K562 (cell line): ENCODE data around the gene CYP2B6. TPM values are rescaled to one million over a fixed set of nuclear protein-coding genes. Genes with fewer than 3 reads are reported as not detected.
A peak's percentile ranks its signal among the peaks of the same experiment; 100 is the strongest.

ENCODE experiments used
- CREM ChIP-seq: IDR thresholded peaks from 2 replicates; pipeline ENCODE4 v1.6.1; 2014; ENCODE audit warnings: antibody characterized with exemption, low read depth
- HDGF ChIP-seq: fragments of 450-650 bp; IDR thresholded peaks from 2 replicates; pipeline ENCODE4 v1.6.1; 2016
- MAZ ChIP-seq, 2 experiments: fragments of 450-650 bp in 1 of 2; sonication (generic) in 1 of 2; formaldehyde crosslinking; IDR thresholded peaks in 1 of 2; conservative IDR thresholded peaks in 1 of 2; 2 replicates each; pipeline versions ENCODE4 v1.4.0 to v1.5.0; 2020; ENCODE audit warnings: mild to moderate bottlenecking in 1 of 2, missing genetic modification reagents in 1 of 2
- MEF2A ChIP-seq: IDR thresholded peaks from 2 replicates; pipeline ENCODE4 v1.6.1; 2011; ENCODE audit warnings: low read depth, mild to moderate bottlenecking, low read length, moderate library complexity; ENCODE audit not compliant: control insufficient read depth
- NR3C1 ChIP-seq: sonication (generic); formaldehyde crosslinking; IDR thresholded peaks from 2 replicates; pipeline ENCODE4 v1.8.1; 2022; ENCODE audit warnings: missing genetic modification reagents
- REST ChIP-seq, 2 experiments: fragments of 450-650 bp; formaldehyde crosslinking in 1 of 2; IDR thresholded peaks; 2 replicates each; pipeline versions ENCODE4 v1.4.0 to v1.6.1; 2014 to 2020; ENCODE audit warnings: mild to moderate bottlenecking in 2 of 2, borderline replicate concordance in 1 of 2, low read depth in 1 of 2
- SMC3 ChIP-seq: conservative IDR thresholded peaks from 2 replicates; pipeline ENCODE4 v1.6.1; 2011; ENCODE audit warnings: low read depth, low read length, improper control_type of control experiment; ENCODE audit not compliant: insufficient read depth
- SRSF1 ChIP-seq: fragments of 200-400 bp; formaldehyde crosslinking; IDR thresholded peaks from 2 replicates; pipeline ENCODE4 v1.6.1; 2017; ENCODE audit warnings: mild to moderate bottlenecking, low read depth, low read length, moderate library complexity
- ZEB2 ChIP-seq: fragments of 450-650 bp; IDR thresholded peaks from 2 replicates; pipeline ENCODE4 v1.6.1; 2016
- ZNF449 ChIP-seq: fragments of 250-450 bp; sonication (Bioruptor Pico); IDR thresholded peaks from 2 replicates; pipeline ENCODE4 v1.8.0; 2022; ENCODE audit warnings: moderate library complexity, mild to moderate bottlenecking, inconsistent platforms
- polyA plus RNA-seq, 8 experiments: library from polyadenylated mRNA; depleted of rRNA in 4 of 8; stranded (reverse) in 5 of 8; unstranded in 3 of 8; fragments of >200 nt; fragmentation: Nextera tagmentation in 2 of 8; fragmentation: Illumina TruSeq in 1 of 8; extraction: Ambion mirVana in 2 of 8; extraction: Trizol in 1 of 8; gene quantifications; 2 replicates each; pipeline versions ENCODE4 v1.2.1 to v1.2.3, GENCODE V29; 2011 to 2014; ENCODE audit warnings: inconsistent platforms in 1 of 8, missing spikeins in 1 of 8
- total RNA-seq, 7 experiments: library from RNA; depleted of rRNA in 6 of 7; stranded (reverse); fragments of >200 nt in 6 of 7; fragmentation: Illumina TruSeq in 2 of 7; extraction: Trizol in 2 of 7; gene quantifications; 2 replicates each; pipeline versions ENCODE4 v1.2.1 to v1.2.3, GENCODE V29; 2011 to 2021; ENCODE audit warnings: low replicate concordance in 1 of 7
- TF ChIP-seq, protein P1 (sequence below): fragments of 250-450 bp; sonication (Bioruptor Pico); IDR thresholded peaks from 2 replicates; pipeline ENCODE4 v1.8.0; 2021; ENCODE audit warnings: moderate library complexity, mild to moderate bottlenecking, inconsistent platforms
- TF ChIP-seq, protein P2 (sequence below): fragments of 200-800 bp; sonication (Bioruptor generic); IDR thresholded peaks from 2 replicates; pipeline ENCODE4 v1.6.1; 2017; ENCODE audit warnings: missing genetic modification characterization, missing compliant biosample characterization
- TF ChIP-seq, protein P3 (sequence below): fragments of 250-450 bp; sonication (Bioruptor Pico); IDR thresholded peaks from 2 replicates; pipeline ENCODE4 v1.8.0; 2022; ENCODE audit warnings: moderate library complexity, mild to moderate bottlenecking, inconsistent platforms

CYP2B6 gene
- total and polyA plus RNA-seq, 9 of the 15 experiments (the other 6 are each of a cell fraction or from before 2014, with no cell fraction given) = 0.04 TPM; not detected in 8

DNA sequence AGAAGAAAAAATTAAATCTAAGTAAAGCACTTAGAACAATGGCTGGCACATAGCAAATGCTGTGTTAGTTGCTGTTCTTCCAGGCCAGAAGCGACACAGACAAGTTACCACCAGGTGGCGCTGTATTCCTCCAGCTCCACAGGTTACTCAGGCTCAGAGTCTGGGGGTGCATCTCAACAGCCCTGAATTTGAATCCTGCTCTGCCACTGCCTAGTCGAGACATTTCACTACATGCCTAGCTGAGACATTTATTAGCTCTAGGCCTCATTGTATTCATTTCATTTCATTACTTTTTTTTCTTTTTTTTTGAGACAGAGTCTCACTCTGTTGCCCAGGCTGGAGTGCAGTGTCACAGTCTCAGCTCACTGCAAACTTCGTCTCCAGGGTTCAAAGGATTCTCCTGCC is 16.4 kb upstream of the CYP2B6 start (continued):
- no peak for TF ChIP-seq NR3C1 (CRISPR knock-in tag)
- TF ChIP-seq MAZ (CRISPR knock-in tag; conservative IDR thresholded peaks at IDR 0.05 in 1 of 2, IDR thresholded peaks at IDR 0.05 in 1 of 2) = peak in 1 of 2 experiments; percentile 48; a peak in 1 of 4 replicates
- TF ChIP-seq, protein P1, sequence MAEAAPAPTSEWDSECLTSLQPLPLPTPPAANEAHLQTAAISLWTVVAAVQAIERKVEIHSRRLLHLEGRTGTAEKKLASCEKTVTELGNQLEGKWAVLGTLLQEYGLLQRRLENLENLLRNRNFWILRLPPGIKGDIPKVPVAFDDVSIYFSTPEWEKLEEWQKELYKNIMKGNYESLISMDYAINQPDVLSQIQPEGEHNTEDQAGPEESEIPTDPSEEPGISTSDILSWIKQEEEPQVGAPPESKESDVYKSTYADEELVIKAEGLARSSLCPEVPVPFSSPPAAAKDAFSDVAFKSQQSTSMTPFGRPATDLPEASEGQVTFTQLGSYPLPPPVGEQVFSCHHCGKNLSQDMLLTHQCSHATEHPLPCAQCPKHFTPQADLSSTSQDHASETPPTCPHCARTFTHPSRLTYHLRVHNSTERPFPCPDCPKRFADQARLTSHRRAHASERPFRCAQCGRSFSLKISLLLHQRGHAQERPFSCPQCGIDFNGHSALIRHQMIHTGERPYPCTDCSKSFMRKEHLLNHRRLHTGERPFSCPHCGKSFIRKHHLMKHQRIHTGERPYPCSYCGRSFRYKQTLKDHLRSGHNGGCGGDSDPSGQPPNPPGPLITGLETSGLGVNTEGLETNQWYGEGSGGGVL (CRISPR knock-in tag) = no peak
- TF ChIP-seq ZEB2 = 0 out of 2 replicates have a peak, but pooled peaks have one; percentile 23
- TF ChIP-seq REST (IDR thresholded peaks at IDR 0.05; ENCODE audit: borderline replicate concordance) = peak; percentile 70; the same call in 1 of the 2 replicates
- TF ChIP-seq REST (CRISPR knock-in tag; IDR thresholded peaks at IDR 0.05; ENCODE audit: low read depth) = no peak
- no peak for TF ChIP-seq ZNF449 (CRISPR knock-in tag)
- no peak for TF ChIP-seq HDGF
- 0 out of 2 replicates have a peak, but pooled peaks have one; percentile 18 for TF ChIP-seq CREM
- TF ChIP-seq, protein P2, sequence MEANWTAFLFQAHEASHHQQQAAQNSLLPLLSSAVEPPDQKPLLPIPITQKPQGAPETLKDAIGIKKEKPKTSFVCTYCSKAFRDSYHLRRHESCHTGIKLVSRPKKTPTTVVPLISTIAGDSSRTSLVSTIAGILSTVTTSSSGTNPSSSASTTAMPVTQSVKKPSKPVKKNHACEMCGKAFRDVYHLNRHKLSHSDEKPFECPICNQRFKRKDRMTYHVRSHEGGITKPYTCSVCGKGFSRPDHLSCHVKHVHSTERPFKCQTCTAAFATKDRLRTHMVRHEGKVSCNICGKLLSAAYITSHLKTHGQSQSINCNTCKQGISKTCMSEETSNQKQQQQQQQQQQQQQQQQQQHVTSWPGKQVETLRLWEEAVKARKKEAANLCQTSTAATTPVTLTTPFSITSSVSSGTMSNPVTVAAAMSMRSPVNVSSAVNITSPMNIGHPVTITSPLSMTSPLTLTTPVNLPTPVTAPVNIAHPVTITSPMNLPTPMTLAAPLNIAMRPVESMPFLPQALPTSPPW (CRISPR knock-in tag) = no peak
- TF ChIP-seq SRSF1 = no peak
- TF ChIP-seq, protein P3, sequence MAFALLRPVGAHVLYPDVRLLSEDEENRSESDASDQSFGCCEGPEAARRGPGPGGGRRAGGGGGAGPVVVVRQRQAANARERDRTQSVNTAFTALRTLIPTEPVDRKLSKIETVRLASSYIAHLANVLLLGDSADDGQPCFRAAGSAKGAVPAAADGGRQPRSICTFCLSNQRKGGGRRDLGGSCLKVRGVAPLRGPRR (CRISPR knock-in tag) = no peak
- TF ChIP-seq SMC3 = peak; percentile 79
- no peak for TF ChIP-seq MEF2A
